Stromal cell of bone marrow (primary cell): ENCODE measurements around the gene CTDP1.
A peak's percentile ranks its signal among the peaks of the same experiment; 100 is the strongest.
"Not testable (repeated sequence)": the region's sequence is repeated elsewhere in the genome, so short reads cannot be mapped to it uniquely, and the experiment has no call there.

Experiments used
- DNase-seq: peaks from one replicate; pipeline ENCODE4 v3.0.0-alpha.2; 2012; ENCODE audit warnings: low read depth

Gene CTDP1

DNA sequence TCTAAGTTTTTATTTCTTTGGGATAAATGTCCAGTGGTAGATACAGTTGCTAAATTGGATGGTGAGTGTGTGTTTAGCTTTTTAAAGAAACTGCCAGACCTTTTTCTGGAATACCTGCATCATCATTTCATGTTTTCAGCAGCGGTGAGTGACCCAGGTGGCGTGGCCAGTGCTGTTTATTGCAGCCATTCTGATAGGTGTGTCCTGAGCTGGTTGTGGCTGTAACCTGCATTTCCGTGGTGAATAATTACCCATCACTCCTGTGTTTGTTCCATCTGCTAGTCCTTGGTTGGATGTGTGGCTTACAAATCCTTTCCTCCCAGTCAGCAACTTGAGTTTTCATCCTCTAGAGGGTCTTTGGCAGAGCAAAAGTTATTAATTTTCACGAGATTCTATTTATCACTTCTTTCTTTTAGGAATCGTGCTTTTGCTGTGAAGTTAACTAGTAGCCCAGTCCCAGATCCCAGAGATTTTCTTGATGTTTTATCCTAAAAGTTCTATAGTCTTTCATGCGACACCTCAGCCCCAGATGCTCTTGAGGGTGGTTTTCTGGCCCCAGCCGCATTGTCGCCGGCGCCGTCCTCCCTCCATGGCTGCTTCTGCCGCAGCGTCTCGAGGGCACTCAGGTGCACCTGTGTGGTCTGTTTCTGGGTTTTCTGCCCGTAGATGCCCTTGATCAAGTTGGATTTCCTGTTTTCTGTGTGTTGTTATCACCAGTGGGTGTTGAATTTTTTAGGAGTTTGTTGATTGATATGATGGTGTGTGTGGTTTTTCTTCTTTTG is 44.9 kb downstream of the CTDP1 start:
- DNase-seq, result no peak

DNA sequence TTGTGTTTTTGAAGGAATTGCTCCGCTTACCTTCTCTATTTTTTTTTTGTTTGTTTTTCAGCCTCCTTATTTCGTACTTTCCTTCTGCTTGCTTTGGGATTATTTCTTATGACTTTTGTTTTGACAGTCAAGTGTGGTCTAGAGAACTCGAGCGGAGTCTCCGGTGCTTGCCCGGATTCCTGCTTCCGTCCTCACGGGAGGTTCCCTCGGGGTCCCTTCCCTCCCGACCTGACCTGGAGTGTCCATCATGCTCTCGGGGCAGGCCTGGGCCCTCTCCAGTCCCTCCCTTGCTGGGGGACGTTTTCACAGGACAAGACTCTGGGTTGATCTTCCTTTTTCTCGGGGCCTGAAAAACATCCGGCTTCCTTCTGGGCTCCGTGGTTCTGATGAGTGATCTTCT is 45.9 kb downstream of the CTDP1 start:
- DNase-seq, result no peak

DNA sequence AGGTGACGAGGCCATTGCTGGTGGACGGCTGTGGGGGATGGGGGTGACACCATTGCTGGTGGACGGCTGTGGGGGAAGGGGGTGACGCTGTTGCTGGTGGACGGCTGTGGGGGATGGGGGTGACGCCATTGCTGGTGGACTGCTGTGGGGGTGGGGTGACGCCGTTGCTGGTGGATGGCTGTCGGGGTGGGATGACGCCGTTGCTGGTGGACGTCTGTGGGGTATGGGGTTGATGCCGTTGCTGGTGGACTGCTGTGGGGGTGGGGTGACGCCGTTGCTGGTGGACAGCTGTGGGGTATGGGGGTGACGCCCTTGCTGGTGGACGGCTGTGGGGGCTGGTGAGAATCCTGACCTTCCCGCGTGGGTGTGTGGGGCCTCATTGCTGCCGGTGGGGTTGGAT is 47.1 kb downstream of the CTDP1 start:
- DNase-seq, result no peak

DNA sequence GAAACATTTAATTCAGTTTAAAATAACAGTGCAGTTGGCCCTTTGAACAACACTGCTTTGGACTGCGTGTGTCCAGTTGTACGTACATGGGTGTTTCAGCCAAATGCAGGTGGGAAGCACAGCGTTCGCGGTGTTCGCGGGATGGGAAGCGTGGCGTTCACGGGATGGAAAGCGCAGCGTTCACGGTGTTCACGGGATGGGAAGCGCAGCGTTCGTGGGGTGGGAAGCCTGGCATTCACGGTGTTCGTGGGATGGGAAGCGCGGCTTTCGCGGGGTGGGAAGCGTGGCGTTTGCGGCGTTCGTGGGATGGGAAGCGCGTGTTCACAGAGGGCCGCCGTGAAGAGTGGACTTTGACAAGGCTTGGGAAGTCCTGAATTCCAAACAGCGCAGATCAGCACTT is 47.6 kb downstream of the CTDP1 start:
- DNase-seq, result no peak

DNA sequence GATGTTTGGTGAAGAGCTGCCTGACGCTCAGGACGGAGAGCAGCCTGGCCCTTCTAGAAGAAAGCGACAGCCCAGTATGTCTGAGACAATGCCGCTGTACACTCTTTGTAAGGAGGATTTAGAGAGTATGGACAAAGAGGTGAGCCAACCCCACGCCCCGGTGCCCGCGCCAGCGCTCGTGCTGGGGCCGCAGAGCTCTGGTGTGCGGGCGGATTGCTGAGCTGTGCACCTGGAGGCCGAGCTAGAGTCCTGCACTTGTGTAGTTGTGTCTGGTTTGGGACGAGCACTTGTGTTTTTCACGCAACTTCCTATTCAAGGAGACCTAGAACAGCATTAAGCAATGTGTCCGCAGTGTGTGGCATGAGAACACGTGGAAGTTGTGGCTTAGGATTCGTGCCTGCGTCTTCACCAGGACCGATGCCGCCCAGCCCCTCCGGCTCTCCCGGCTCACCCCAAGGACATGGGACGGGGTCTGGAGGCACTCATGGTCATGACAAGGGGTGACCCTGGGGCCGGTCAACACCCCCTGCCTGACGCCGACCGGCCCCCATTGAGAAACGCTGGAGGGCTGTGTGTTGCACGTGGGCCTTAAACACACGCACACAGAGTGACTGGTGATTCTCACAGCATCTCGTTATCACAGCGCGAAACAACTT is 49.5 kb downstream of the CTDP1 start:
- DNase-seq, result no peak

DNA sequence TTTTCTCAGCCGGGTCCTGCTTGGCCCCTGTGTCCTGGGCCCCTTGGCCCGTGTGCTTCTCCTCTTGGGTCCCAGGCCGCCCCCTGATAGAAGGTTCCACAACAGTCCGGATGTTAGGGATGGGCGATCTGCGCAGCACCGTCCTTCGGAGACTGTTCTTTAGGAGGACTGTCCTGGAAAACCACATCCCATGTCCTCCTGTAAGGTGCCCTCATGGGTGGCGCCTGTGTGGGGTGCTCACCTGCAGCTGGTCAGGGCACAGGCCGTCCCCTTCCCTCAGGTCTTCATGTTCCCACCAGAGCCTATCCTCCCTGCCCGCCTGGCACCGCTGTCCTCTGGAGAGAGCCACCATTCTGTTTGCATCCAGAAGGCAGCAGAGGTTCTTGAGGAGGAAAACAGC is 50.0 kb downstream of the CTDP1 start:
- no peak for DNase-seq

DNA sequence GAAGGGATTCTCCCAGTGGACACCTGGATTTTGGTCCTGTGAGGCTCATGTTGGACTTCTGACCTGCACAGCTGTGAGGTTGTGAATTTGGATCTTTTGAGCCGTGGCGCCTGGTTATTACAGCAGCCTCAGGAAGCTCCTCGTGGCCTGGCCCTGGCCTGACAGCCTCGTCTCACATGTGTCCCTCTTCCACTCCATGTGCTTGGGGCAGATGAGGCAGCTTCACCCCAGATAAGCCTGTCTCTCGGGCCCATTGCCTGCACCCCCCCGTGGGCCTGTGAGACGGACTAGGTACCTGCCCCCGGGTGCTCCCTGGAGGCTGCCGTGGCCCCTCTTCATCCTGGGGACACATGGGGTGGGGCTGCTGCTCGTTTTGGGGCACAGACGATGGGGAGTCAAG is 51.2 kb downstream of the CTDP1 start:
- DNase-seq, result no peak

DNA sequence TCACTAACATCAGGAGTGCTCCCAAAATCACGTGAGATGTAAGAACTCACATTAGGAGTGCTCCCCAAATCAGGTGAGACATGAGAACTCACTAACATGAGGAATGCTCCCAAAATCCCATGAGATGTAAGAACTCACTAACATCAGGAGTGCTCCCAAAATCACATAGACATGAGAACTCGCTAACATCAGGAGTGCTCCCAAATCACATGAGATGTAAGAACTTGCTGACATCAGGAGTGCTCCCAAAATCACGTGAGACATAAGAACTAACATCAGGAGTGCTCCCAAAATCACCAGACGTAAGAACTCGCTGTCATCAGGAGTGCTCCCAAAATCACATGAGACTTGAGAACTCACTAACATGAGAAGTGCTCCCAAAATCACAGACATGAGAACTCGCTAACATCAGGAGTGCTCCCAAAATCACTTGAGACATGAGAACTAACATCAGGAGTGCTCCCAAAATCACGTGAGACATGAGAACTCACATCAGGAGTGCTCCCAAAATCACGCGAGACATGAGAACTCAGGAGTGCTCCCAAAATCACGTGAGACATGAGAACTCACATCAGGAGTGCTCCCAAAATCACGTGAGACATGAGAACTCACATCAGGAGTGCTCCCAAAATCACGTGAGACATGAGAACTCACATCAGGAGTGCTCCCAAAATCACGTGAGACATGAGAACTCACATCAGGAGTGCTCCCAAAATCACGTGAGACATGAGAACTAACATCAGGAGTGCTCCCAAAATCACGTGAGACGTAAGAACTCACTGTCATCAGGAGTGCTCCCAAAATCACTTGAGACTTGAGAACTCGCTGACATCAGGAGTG is 52.5 kb downstream of the CTDP1 start:
- not testable (repeated sequence) for DNase-seq

DNA sequence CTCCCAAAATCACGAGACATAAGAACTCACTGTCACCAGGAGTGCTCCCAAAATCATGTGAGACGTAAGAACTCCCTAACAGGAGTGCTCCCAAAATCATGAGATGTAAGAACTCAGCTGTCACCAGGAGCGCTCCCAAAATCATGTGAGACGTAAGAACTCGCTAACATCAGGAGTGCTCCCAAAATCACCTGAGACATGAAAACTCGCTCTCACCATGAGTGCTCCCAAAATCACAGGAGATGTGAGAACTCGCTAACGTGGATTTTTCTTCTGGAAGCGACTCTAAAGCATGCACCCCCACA is 53.1 kb downstream of the CTDP1 start:
- no peak for DNase-seq

DNA sequence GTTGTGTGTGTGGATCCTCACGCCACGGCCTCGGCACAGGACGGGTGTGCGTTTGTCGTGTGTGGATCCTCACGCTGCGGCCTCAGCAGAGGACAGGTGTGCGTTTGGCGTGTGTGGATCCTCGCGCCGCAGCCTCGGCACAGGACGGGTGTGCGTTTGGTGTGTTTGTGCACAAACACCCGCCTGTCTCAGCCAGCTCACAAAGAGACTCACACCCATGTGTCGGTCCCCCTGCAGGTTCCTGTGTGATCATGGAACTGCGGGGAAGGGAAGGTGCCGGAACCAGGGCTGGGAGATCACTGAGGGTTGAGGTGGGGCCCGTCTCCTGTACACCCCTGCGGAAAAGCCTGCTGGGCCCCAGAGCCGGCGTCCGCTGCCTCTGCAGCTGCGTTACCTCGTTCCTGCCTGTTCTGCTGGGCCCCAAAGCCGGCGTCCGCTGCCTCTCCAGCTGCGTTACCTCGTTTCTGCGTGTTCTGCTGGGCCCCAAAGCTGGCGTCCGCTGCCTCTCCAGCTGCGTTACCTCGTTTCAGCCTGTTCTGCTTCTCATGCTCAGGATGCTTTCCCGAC is 53.6 kb downstream of the CTDP1 start:
- no peak for DNase-seq

DNA sequence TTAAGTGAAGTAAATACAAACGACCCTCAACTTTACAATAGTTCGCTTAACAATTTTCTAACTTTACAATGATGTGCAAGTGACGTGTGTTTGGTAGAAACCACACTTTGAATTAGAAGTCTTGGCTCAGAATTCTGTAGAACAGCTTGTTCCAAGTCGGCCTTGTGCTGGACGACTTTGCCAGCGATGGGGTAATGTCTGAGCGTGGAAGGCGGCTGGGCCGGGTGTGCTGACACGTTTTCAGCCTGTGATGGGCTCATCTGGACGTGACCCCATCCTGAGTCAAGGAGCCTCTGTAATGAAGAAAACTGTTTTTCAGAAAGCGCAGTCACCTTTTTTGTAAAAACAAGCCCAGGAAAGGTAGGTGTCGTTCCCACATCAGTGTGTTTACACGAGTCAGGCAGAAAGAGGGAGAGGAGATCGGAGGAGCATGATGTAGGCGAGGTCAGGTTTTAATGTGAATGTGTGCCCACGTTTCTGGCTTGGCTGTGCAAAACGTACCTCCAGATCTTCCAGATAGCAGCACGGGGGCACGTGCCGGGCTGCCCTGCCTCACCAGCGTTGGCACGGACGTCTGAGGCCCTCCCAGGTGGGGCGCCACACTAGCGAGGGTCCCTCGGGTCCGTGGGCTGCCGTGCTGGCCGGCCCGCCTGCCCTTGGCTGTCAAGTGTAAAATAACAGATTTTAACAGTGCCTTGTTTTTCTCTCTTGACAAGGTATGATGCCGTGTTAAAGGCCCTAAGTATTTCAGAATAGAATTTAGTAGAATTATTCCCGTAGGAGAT is 54.6 kb downstream of the CTDP1 start:
- DNase-seq, result no peak

DNA sequence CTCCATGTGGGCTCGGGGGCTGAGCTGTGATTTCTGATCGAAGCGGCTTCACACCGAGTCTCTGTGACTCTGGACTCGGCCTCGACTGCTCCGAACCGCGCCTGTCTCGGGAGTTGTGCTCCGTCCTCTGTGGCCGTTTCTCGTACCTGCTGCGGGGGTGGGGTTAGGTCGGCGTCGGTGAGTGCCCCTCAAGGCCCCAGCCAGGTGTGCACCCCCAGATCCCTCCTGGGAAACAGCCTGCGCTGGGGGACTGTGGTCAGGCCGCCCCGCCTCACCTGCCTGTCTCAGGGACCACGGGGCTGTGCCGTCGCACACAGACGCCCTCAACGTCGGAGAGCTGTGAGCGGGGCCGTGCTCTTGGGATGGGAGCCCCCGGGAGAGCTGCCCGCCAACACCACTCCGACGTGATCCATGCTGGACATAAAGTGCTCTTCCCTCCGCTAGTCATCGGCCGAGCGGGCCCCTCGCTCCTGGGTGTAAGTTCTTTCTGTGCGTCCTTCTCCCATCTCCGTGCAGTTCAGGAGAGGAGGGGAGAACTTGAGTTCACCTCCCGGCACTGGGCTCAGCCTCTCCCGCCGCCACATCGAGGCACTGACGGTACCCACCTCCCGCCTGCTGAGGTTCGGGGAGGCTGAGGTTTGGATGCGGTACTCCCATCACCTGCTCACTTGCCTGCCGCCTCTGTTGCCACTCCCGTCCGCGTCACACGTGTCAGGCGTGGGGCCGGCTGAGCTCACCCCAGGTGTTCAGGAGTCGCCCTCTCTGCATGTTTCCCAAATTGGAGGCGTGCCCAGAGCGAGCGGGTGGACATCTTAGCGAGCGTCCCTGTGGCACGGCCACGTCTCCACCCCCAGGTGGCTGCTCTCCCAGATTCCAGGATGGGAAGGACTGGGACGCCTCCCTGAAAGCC is 55.7 kb downstream of the CTDP1 start:
- DNase-seq, result no peak

DNA sequence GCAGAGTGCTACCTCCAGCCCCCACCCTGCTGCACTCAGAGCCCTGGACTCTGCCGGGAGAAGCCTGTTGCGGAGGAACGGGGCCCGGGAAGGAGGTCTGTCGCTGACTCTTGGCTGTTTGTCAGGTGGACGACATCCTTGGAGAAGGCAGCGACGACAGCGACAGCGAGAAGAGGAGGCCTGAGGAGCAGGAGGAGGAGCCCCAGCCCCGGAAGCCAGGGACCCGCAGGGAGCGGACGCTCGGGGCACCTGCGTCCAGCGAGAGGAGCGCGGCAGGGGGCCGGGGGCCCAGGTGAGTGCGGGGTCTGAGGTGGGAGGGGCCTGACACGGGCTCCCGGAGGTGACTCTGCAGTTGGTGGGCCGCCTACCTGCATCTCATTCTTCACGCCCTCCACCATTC is 56.6 kb downstream of the CTDP1 start:
- no peak for DNase-seq

DNA sequence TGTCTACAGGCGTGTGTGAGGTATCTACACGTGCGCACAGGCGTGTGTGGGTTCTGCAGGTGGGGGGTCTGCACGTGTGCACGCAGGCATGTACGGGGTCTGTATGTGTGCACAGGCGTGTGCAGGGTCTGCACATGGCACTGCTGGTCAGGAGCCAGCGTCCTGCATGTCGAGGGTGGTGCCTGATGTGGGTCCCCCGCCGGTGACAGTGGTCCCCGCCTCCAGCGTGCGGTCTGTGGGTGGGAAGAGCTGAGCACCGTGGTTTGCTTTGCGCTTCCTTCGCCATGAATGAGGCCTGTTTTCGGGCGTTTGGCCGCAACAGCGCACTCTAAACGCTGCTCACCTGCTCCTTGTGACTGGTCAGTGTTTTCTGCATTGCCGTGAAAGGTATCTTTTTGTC is 57.2 kb downstream of the CTDP1 start:
- DNase-seq, result no peak

DNA sequence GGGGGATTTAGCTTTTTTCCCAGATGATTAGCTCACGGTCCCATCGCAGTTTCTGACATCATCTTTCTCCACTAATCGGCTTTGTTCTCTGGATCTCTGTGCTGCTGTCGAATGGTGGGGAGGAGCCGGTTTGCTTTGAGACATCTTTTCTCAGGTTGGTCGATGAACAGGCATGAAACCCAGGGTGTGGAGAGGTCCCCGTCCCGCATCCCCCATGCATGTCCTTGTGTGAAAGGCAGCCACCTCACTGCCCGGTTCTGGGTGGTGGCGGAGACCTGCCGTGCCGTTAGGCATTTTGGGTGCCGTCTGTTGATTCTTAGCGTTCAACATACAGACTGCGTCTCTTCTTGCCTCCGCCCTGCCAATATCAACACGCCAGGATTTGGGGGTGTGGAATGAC is 57.8 kb downstream of the CTDP1 start:
- no peak for DNase-seq

DNA sequence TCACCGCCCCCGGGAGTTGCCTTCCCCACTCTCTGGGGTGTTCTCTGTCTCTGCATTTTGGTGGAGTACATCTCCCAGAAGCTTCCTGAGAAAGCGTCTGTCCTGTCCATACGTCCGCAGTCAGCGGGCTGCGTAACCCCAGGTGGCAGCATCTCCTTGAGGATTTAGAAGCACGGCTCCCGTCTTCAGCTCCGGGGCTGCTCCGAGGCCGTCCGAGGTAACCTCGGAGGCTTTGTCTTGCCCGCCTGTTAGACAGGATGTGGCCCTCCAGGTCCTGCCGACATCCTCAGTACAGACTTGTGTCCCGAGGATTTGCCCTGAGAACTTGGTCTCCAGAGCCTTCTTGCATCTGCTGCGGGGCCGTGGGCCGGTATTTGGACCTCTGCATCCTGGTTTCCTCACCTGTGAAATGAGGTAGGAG is 58.4 kb downstream of the CTDP1 start:
- no peak for DNase-seq

DNA sequence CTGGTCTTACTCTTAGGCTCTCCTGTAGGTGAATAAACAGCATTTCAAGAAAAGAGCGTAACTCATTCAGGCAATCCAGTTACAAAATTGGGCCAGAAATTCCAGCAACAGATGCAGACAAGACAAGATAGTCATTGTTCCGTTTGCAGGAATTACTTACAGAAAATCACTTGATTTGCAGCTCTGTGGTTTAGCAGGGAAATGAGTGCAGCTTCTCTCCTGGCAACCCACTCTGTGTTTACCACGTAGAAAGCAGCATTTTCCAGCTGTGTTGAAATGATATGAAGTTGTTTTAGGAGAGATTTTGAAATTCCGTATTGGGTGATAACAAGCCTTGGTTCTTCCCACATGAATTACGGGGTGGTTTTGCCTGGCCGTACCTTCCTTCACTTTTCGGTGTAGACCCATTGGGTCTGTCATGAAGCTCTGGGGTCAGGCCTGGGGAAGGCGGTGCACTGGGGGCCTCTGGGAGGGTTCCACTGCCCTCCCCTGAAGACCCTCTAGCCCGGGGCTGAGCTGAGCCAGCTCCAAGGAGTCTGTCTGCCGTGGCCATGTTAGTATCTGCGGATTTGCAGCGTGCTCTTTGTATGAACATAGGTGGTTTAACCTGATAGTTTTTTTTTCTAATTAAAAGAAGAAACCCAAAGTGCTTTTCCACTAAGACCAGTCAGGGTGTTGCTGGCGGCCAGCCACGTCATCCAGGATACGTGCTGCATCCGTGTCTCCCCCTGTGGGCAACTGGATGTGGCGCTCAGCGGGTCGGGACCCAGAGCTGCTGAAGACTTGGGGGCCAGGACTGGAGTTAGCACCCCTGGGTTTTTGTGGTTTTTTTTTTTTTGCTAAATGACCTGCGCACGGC is 59.2 kb downstream of the CTDP1 start:
- peak; percentile 3 for DNase-seq

DNA sequence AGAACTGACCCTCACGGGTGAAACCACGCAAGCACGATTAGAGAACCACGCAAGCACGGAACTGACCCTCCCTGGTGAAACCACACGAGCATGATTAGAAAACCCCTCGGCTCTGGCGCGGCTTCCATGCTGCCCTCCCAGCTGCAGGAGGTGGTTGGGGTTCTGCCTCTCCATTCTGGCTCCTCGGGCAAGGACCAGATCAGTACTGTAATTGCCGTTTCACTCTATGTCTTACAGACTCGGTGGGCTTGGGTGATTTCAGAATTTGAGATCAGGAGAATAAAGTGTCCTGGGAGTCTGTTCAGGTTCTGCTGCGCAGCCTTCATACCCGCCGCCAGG is 59.8 kb downstream of the CTDP1 start:
- no peak for DNase-seq

DNA sequence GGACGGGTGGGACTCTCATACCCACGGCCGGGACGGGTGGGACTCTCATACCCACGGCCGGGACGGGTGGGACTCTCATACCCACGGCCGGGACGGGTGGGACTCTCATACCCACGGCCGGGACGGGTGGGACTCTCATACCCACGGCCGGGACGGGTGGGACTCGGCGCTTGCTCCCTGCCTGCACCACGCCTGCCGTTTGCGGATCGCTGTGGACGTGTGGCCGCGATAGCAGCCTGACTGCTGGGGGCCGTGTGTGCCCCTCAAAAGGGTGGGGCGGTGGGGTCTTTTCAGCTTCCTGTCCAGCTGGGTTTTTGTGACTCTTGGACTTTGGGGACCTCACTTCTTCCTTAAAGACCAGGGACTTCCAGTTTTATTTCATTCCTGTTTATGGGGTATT is 60.4 kb downstream of the CTDP1 start:
- not testable (repeated sequence) for DNase-seq
